AG08396 (cell line): Measurements from ENCODE around the gene ADAMTS13.
"Not testable (repeated sequence)": the region's sequence is repeated elsewhere in the genome, so short reads cannot be mapped to it uniquely, and the experiment has no call there.

ENCODE experiments used
- DNase-seq: peaks from one replicate; pipeline ENCODE4 v3.0.0; 2012; ENCODE audit warnings: low spot score, mixed read lengths

Gene ADAMTS13

GRCh38 chr9:133421615-133422542, at the start of gene ADAMTS13:
TSS of gene ADAMTS13 (plus strand) at chr9:133422367. CDS start at chr9:133422444, 77 bp downstream.
- DNase-seq, result no peak

DNA sequence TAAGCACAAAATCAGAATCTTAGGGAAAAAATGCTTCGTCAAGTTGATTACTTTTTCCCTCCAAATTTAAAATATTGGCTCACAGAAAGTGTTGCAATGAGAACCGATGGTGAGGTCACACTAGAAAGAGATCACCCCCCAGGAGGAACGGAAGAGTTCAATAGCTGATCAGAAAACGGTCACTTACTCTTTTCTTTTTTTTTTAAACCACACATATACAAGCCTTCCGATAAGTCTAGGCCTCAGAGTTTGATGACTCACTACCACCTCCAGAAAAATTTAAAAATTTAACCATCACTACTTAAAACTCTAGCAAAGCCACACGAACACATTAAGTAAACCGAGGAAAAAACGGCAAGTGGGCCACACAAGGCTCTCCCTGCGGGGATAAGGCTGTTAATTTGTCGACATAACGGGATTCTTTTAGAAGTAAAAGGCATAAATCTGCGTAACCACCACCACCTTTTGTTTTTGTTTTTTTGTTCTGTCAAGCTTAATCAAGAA, 47.5 kb upstream of the ADAMTS13 start:
- peak; percentile 75 for DNase-seq

- DNase-seq, result peak; percentile 67
These were observed 46.9 kb upstream of the ADAMTS13 start for GRCh38 chr9:133375116-133375723.

DNA sequence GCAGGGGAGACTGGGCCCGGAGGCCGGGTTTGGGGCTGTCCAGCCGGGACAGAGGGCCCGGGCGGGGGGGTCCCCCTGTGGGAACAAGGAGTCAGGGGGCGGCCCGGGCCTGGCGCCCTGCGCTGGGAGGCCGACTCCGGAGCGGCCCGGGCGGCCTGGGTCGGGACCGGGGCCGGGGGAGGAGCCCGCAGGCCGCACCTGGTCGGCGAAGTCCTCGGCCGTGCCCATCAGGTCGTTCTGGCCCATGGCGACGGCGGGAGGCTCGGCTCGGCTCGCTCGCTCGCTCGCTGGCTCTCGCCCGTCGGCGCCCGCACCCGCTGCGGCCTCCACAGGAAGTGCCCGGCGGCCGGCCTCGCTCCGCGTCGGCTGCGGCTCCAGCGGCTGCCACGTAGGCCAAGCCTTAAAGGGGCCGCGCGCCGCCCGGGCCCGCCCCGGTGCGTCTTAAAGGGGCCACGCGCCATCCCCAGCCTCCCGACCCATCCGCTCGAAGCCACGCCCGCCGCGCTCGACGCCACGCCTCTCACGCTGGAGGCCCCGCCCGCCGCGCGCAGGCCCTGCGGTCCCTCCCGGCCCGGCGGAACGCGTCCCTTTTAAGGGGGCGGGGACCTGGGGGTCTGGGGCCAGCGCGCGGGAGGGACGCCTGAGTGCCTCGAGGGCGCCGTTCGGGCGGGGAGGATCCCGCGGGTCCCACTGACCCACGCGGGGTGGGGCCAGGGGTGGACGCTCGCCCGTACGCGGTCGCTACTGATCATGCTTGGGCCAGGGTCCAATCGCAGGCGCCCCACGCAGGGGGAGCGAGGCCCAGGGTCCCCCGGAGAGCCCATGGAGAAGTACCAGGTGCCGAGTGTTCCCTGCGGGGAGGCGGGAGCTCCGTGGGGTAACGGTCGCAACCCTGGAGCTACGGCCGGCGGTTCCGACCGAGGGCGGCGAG, 46.2 kb upstream of the ADAMTS13 start, which contains the start of the genes STKLD1 and SURF4:
TSS of gene STKLD1 (plus strand) at position 643 of the 931 bp plus-strand sequence. CDS start at position 751, 108 bp downstream.
TSS of gene SURF4 (minus strand) at position 337 of the 931 bp plus-strand sequence. CDS start at position 246, 91 bp downstream.
- peak; percentile 100 for DNase-seq

GRCh38 chr9:133377280-133377679, 44.9 kb upstream of the ADAMTS13 start:
- DNase-seq, result not testable (repeated sequence)

GRCh38 chr9:133377721-133378216, 44.4 kb upstream of the ADAMTS13 start:
- DNase-seq, result no peak

GRCh38 chr9:133378408-133378962, 43.7 kb upstream of the ADAMTS13 start:
- DNase-seq, result no peak

- no peak for DNase-seq
These were observed 42.7 kb upstream of the ADAMTS13 start for GRCh38 chr9:133379153-133380086.

DNA sequence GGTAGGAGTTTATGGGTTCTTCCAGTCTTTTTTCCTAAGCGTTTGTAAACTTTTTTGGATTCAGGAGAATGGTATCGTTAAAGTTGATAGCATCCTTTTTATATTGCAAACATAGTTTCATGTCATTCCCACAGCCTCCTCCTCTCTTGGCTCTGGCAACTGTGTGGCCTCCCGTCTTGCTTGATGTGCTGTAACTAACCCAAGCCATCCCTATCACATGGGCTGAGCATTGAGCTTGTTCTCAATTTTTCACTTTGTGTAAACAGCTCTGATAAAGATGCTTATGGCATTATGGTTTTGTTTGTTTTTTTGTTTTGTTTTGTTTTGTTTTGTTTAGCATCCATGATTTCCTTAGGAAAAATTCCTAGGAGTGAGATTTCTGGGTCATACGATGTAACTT, 41.4 kb upstream of the ADAMTS13 start:
- no peak for DNase-seq

DNA sequence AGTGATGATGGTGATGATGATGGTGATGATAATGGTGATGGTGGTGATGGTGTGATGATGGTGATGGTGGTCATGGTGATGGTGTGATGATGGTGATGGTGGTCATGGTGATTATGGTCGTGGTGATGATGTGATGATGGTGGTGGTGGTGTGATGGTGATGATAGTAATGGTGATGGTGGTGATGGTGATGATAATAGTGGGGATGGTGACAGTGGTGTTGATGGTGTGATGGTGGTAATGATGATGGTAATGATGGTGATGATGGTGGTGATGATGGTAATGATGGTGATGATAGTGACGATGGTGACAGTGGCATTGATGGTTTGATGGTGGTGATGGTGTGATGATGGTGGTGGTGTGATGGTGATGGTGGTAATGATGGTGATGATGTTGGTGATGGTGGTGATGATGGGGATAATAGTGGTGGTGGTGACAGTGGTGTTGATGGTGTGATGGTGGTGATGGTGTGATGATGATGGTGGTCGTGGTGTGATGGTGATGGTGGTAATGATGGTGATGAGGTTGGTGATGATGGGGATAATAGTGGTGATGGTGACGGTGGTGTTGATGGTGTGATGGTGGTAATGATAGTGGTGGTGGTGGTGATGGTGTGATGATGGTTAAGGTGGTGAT, 39.5 kb upstream of the ADAMTS13 start:
- no peak for DNase-seq

GRCh38 chr9:133383438-133383837, 38.7 kb upstream of the ADAMTS13 start:
- DNase-seq, result no peak

DNA sequence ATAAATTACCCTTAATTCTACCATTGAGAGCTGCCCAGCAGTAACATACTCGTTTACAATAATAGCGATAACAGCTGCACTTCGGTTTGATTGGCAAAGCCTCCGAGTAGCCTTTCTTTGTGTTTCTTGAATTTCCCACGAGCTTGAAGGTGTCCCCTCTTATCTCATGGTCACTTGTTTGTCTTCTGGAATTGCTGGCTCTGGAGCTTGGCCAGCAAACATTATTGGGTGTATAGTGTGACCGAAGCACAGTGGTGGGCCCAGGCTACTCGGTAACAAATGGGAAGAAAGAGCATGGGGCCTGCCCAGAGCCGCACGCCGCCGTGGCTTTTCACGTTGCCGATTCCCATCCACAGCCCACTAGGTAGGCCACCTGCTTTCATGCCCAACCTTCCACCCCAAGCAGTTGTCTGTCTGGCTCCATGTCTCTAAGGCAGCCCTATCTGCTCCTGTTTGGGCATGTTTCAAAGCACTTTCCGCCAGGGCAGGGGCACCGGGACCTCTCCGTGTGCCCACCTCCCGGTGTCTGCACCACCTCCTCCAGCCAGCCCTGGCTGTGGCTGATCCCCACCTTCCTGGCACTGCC, 37.3 kb upstream of the ADAMTS13 start:
- no peak for DNase-seq

GRCh38 chr9:133385452-133385851, 36.7 kb upstream of the ADAMTS13 start:
- DNase-seq, result no peak

GRCh38 chr9:133386338-133386737, 35.8 kb upstream of the ADAMTS13 start:
- no peak for DNase-seq

DNA sequence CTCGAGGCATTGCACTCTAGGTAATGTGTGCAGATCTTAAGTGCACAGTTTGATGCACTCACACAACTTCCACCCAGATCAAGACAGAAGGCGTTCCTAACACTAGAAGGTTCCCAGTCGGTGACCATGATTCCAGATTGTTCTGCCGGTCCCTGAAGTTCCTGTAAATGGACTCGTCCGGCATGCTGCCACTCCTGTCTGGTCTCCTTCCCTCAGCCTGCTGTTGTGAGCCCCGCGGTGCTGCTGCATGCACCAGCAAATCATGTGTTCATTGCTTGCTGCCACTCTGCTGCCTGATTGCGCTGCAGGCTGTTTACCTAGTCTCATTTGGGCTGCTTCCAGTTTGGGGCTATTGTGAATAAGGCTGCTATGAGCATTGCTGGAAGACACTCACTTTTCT, 34.5 kb upstream of the ADAMTS13 start:
- DNase-seq, result no peak

- no peak for DNase-seq
These were observed 33.1 kb upstream of the ADAMTS13 start for GRCh38 chr9:133389025-133389557.

DNA sequence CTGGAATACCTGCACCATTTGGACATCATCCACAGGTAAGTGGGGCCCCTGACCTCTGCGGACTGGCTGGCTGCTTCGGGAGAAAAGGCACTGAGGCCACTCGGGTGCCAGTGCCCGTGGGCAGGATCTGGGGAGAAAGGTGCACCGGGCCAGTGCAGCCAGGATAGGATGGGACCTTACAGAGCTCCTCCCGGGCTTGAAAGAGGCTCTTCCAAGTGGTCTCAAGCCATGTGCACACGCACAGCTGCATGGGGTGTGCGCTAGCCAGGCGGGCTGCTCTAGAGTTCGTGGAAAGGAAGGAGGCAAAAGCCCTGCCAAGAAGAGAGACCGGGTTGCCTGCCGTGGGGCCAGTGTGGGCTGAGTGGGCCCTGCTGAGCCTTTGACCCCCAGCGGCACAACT, 32.6 kb upstream of the ADAMTS13 start:
- no peak for DNase-seq

DNA sequence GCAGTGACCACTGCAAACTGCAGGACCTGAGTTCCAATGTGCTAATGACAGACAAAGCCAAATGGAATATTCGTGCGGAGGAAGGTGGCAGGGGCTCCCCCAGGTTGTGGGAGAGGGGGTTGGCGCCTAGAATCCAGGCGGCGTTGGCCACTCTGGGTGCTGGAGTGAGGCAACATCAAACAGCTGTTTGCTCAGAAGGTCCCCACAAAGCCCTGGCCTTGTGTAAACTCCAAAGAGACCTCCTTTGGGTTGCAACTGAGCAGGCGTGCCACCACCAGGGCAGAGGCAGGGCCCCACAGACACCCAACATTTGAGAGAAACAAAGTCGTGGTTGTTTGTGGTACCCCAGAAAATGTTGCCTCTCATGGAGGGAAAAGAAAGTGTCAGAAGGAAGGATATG, 31.5 kb upstream of the ADAMTS13 start:
- no peak for DNase-seq

DNA sequence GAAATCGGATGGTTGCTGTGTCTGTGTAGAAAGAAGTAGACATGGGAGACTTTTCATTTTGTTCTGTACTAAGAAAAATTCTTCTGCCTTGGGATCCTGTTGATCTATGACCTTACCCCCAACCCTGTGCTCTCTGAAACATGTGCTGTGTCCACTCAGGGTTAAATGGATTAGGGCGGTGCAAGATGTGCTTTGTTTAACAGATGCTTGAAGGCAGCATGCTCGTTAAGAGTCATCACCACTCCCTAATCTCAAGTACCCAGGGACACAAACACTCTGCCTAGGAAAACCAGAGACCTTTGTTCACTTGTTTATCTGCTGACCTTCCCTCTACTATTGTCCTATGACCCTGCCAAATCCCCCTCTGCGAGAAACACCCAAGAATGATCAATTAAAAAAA, 30.7 kb upstream of the ADAMTS13 start:
- DNase-seq, result not testable (repeated sequence)
